Cardiac atrium fibroblast (primary cell): ENCODE measurements around the gene DLEU7. TPM values are rescaled to one million over a fixed set of nuclear protein-coding genes. Genes with fewer than 3 reads are reported as not detected.

Source experiments
- total RNA-seq: library from RNA; depleted of rRNA; stranded (reverse); fragments of >200 nt; gene quantifications from 2 replicates; pipeline ENCODE4 v1.2.3, GENCODE V29; 2015

The DLEU7 gene
- not detected in 2 replicates for total RNA-seq

GRCh38 chr13:50843257-50844083 is at the start of gene DLEU7:
TSS of gene DLEU7 (minus strand) at chr13:50843692. CDS start at chr13:50843646, 46 bp downstream.

Other genes with a start within 250 kb of the DLEU7 start
- 20.4 and 30.5 TPM in 2 replicates for gene RNASEH2B, start 66.1 kb upstream of the DLEU7 start, total RNA-seq